HG03060 (cell line): ENCODE data around the gene AGRN.
"Not testable (repeated sequence)": the region's sequence is repeated elsewhere in the genome, so short reads cannot be mapped to it uniquely, and the experiment has no call there.

Experiments
- ATAC-seq: cut with Tn5 transposase; IDR thresholded peaks from one replicate; pipeline ENCODE4 v1.9.1; 2021; ENCODE audit warnings: low read depth, moderate number of reproducible peaks; ENCODE audit not compliant: unreplicated experiment

The AGRN gene

DNA sequence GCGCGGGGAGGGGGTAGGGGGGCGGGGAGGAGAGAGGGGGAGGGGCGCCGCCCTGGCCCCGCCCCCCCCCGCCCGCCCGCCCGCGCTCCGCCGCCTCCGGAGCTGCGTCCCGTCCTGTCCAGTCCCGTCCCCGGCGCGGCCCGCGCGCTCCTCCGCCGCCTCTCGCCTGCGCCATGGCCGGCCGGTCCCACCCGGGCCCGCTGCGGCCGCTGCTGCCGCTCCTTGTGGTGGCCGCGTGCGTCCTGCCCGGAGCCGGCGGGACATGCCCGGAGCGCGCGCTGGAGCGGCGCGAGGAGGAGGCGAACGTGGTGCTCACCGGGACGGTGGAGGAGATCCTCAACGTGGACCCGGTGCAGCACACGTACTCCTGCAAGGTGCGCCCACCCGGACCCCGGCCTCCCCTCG lies at the start of gene AGRN:
AGRN (plus strand) TSS at position 121 of the 405 bp plus-strand sequence; CDS start at position 174, 53 bp downstream.
- ATAC-seq = no peak

DNA sequence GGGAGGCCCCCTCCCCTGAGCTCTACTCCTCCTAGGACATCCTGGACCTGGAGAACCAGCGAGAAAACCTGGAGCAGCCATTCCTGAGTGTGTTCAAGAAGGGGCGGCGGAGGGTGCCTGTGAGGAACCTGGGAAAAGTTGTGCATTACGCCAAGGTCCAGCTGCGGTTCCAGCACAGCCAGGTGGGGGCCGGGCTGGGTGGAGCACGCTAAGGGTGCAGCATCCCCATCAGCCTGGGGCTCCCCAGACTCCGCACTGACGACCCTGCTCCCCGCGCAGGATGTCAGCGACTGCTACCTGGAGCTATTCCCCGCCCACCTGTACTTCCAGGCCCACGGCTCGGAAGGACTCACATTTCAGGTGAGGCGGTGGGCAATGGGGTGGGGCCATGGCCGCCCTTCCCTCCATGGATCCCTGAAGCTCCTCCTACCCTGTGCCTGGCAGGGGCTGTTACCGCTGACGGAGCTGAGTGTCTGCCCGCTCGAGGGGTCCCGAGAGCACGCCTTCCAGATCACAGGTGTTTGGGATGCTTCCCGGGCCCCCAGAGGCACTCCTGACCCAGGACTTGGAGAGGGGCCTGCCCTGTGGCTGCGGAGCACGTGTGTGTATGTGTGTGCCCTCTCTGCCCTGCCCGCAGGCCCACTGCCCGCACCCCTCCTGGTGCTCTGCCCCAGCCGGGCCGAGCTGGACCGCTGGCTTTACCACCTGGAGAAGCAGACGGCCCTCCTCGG lies 49.5 kb upstream of the AGRN start:
- ATAC-seq = no peak

DNA sequence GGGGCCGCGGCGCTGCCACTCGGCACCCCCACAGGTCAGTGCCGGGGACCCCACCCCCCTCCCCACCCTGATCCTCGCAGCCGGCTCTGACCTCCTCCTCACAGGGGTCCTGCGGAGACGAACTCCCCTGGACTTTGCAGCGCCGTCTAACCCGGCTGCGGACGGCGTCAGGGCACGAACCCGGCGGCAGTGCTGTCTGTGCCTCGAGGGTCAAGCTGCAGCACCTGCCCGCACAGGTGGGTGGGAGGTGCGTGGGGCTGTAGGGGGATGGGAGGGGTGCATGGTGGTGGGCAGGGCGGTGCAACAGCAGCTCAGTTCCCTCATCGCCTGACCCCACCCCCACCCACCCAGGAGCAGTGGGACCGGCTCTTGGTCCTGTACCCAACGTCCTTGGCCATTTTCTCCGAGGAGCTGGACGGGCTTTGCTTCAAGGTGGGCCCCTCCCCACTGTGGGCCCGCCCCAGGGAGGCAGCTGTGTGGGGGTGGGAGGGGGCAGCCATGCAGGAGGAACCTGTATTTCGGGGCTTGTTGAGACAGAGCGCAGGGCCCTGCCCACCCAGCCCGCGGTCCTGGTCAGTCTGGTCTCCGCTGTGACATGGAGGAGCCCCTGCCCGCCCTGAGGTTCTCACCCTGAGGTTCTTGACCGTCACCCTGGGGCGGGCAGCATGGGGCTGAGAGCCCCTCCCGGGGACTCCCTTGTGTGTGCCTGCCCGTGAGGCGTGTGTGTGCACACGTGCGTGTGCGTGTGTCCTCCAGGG lies 48.8 kb upstream of the AGRN start:
- ATAC-seq = no peak

DNA sequence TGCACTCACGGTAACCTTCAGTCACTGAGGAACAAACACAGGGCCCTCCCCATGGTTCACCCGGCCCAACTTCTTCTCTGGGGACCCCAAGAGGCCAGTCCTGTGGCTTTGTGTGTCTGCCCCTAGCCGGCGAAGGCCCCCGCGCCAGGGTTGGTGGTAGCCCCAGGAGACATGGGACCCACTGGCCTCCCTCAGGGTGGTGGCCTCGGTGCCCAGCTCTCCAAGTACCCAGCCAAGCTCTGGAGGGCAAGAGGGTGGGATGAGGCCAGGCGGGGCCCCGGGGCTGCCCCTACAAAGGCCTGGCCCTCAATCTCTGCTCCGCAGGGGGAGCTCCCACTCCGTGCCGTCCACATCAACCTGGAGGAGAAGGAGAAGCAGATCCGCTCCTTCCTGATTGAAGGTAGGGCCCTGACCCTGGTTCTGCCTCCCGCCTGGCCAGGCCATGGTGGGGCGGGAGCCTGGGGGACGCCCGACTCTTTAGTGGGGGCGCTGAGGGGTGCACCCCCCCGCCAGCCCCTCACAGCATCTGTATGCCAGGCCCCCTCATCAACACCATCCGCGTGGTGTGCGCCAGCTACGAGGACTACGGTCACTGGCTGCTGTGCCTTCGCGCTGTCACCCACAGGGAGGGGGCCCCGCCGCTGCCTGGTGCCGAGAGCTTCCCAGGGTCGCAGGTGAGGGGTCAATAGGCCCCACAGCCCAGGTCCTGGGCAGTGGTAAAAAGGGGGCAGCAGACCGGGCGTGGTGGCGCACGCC lies 48.0 kb upstream of the AGRN start:
- ATAC-seq = no peak

DNA sequence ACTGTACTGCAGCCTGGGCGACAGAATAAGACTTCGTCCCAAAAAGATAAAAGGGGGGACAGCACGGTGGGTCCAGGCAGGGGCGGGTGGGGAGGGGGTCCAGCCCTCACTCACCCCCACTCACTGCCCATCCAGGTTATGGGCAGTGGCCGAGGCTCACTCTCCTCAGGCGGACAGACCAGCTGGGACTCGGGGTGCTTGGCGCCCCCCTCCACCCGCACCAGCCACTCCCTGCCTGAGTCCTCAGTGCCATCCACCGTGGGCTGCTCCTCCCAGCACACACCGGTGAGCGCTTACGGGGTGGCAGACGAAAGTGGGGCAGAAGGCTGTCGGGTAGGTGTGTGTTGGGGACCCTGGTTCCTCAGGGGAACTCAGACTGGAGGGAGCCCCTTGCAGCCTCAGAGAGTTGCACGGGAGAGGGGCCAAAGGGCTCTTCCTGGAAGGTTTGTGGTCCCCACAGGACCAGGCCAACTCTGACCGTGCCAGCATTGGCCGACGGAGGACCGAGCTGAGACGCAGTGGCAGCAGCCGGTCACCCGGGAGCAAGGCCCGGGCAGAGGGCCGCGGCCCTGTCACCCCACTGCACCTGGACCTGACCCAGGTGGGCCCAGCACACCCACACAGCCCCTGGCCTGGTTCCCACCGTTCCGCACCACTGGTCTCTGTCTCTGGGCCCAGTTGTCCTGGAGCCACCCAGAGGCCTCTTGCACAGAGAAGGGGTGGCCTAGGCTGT lies 47.0 kb upstream of the AGRN start:
- no peak for ATAC-seq

DNA sequence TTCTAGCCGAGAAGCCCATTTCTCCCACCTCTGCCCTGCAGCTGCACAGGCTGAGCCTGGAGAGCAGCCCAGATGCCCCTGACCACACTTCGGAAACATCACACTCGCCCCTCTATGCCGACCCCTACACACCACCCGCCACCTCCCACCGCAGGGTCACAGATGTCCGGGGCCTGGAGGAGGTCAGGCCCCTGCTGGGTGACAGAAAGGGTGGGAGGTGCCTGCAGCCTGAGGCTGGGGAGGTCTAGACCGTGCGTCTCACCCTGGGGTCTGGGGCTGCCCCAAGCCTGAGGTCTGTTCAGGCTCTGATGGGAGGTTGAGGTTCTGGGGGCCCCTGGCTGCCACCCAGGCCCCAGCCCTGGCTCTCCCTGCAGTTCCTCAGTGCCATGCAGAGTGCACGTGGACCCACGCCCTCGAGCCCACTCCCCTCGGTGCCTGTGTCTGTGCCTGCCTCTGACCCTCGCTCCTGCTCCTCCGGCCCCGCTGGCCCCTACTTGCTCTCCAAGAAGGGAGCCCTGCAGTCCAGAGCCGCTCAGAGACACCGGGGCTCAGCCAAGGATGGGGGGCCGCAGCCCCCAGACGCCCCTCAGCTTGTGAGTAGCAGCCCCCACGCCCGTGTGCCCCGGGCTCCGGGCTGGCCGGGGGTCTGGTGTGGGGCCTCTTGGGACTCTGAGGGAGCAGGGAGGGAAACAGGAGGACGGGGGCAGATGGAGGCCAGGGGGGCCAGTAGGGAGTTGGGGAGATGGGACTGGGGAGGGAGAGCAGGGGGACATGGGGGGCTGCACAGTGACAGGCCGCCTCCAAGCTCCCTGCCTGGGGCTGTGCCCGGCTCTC lies 46.2 kb upstream of the AGRN start:
- no peak for ATAC-seq

DNA sequence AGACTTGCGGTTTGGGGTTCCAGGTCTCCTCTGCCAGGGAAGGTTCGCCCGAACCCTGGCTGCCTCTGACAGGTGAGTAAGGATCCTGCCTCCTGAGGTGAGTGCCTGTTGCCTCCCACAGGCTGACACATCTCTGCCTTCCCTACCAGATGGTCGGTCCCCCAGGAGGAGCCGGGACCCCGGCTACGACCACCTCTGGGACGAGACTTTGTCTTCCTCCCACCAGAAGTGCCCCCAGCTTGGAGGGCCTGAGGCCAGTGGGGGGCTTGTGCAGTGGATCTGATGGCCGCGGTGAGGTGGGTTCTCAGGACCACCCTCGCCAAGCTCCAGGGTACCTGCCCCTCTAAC lies 45.7 kb upstream of the AGRN start:
- no peak for ATAC-seq

DNA sequence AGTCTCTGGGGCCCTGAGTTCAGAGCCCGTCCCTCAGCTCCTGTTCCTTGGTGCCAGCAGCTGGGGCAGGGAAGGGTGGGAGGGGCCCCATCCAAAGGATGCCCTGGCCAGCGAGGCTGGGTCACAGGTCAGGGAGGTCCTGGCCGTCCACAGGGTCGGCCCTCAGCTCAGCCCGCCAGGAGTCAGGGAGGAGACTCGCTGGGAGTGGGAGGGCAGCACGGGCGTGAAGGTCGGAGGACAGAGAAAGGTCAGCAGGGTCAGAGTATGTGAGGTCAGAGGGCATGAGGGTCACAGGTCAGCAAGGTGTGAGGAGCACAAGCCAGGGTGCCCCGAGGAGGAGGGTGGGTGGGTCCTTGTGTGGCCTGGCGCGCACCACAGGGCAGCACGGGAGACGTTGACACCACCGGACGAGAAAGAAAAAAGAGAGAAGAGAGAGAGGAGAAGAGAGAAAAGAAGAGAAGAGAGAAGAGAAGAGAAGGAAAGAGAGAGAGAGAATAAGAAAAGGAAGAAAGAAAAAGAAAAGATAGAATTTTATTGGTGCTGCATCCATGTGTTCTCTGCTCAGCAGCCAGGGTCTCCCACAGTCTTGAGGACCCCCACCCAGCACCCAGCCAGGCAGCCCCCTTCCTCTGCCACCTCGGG lies 45.1 kb upstream of the AGRN start:
- no peak for ATAC-seq

DNA sequence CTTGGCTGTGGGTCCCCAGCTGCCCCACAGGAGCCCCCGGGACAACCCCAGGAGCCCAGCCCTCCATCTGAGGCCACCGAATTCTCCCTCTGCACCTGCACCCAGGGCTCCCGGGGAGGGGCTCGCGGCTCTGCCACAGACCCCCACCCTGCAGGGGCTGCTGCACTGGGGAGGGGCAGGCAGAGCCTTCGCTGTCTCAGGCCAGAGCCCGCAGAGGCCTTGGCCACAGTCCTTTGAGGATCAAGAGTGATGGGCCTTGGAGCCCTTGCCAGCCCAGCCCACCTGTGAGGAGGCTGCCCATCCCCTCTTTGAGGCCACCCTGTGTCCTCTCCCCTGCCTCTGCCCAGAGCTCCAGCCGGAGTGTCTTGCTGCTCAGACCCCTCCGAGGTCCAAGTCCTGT lies 44.6 kb upstream of the AGRN start:
- no peak for ATAC-seq

DNA sequence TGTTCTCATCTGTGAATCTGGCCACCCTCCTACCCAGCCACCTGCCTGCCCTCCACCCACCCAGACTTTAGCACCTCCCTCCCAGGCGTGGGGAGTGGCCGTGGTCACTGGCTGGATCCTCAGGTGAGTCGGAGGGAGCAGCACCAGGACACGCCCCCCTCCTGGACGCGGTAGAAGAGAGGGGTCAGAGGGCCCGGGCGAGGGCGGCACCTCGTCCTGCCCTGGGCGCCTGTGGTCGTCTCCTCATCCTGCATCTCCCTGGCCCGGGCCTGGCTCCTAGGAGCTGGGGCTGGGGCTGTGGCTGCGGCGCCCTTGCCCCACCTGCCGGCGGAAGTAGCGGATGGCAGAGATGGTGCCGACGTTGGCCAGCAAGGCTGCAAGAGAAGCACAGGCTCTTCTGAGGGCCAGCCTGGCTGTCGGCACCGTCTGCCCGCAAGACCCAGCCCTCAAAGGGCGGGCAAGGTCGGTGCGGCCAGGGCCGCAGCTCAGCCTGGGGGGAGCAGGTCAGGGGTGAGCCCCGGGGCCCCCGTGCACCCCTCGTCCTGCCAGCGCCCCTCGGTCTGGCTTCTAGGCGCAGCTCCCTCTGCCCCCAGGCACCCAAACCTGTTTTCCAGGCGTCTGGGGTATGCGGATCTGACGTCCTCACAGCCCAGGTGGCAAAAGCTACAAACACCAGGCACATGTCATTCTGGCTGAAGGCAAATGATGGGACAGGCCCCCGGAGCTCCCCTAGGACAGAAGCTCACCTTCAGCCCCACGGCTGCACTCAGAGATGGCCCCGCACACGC lies 43.8 kb upstream of the AGRN start:
- ATAC-seq = no peak

DNA sequence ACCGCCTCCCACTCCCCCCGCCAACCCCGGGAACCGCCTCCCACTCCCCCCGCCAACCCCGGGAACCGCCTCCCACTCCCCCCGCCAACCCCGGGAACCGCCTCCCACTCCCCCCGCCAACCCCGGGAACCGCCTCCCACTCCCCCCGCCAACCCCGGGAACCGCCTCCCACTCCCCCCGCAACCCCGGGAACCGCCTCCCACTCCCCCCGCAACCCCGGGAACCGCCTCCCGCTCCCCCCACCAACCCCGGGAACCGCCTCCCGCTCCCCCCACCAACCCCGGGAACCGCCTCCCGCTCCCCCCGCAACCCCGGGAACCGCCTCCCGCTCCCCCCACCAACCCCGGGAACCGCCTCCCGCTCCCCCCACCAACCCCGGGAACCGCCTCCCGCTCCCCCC lies 43.1 kb upstream of the AGRN start:
- not testable (repeated sequence) for ATAC-seq

DNA sequence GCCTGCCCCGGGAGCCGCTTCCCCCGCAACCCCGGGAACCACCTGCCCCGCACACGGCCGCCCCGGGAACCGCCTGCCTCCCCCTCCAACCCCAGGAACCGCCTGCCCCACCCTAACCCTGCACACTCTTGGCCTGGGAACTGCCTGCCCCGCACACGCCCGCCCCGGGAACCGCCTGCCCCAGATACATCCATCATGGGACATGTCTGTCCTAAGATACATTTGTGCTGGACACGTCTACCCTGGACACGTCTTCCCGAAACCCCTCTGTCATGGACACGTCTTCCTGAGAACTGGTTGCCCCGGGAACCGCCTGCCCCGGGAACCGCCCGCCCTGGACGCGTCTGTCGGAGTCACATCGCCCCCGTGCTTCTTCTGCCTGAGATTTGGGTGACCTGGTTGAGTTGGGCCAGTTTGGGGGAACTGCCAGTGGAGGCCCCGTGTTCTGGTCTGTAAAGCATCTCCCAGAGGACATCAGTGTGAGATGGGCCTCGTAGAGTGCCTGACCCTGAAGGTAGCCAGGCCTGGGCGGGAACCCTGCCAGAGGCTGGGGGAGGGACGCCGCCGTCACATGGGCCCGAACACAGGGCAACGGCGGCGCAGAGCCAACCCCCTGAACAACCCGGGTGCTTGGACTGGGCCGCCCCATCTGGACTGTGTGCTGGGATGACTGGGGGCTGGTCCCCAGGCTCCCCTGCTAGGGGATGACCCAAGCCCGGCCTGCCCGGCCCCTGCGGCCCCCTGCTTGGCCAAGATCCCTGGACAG lies 41.7 kb upstream of the AGRN start:
- no peak for ATAC-seq

DNA sequence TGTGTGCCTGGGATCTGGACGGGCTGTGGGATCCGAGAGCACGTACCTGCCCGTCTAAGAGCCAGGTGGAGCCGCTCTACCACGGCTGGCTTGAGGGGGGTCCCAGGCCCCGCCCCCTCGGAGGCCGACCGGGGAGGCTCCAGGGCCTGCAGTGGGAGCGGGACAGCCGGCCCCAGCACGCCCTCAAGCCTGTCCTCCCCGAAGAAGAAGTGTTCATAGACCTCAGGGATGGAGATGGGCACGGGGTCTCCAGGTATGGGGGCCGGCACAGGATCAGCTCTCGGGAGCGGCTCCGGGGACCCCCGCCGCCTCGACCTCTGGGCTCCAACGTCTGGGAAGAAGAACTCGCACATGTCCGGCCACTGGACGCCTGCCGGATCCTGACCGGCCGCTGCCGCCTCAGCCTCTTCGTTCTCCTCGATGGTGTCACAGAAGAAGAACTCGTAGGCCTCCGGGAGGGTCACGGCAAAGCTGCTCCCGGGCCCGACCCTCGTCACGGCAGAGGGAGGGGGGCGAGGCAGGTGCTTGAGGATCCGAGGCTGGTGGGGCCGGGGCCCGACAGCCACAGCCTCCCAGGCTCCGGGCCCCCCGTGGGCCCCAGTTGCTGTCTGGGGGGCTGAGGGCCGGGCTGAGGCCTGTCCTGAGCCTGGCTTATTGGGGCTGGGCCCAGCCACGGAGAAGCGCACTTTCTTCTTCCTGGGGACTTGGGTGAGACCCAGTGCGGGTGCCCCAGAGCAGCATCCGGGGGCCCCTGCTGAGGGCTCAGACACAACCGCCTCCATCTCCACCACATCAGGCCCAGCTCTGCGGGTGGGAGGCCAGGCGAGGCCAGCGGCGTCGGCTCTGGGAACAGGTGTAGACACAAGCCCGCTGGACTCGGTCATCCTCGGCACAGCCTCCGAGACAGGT lies 40.8 kb upstream of the AGRN start:
- ATAC-seq = no peak

DNA sequence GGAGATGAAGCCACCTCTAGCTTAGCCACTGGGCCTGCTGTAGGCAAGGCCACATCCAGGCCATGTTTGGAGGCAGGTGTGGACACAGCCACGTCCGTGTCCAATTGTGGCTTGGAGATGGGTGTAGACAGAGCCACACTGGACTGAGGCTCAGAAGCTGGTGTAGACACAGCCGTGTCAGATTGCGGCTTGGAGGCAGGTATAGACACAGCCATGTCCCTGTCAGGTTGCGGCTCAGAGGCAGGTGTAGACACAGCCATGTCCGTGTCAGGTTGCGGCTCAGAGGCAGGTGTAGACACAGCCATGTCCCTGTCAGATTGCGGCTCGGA lies 40.2 kb upstream of the AGRN start:
- ATAC-seq = no peak

DNA sequence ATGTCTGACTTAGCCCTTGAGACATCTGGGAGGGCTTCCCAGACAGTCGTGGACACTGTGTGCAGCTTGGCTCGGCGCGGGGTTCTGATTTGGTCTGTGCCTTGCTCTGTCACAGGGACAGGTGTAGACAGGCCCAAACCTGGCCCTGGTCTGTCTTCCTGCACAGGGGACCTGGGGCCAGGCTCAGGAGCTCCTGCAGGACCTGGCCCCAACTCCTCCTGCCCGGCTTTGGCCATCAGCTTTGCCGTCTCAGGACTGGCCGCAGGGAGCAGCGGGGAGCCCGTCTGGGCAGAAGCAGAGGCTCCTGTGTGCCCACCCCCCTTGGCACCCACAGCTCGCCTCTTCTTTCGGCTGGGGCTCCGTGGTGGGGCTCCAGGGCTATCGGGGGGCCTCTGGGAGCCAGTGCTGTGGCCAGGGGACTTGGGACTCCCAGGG lies 39.8 kb upstream of the AGRN start:
- ATAC-seq = no peak

DNA sequence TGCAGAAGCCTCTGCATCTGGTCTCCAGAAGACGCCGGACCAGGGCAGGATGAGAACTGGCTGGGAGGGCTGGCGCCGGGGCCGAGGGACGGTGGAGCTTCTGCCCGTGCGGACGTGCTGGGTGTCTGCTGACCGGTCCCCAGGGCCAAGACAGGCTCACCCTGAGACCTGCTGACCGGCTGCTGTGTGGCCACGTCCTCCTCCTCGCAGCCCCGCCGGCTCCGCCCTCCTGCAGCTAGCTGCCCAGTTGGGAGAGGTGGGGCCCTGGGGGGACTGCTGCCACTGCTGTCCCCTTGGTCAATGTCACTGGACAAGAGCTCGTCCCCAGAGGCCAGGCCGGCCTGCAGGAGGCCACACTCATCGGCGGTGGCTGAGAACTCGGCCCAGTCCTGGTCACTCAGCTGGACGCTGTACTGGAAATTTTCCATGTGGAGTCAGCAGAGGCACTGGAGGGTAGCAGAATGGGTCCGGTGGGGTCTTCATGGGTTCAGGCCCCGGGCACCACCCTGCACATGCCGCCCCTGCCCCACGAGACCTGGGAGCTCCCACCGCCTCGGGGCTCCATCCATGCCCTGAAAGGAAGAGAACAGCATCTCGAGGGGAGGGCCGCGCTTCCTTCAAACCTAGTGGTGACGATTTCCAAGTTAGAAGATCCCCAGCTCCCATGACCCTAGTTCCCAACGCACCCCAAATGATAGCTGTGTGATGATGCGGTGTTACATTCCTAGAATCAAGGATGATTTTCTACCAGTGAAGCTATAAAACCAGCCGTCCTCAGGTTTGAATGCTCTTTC lies 39.1 kb upstream of the AGRN start:
- ATAC-seq = no peak
